HEK293T (cell line): ENCODE measurements around the gene SLC4A8.

ENCODE experiments used
- ELF4 ChIP-seq: fragments of 450-650 bp; IDR thresholded peaks from 2 replicates; pipeline ENCODE4 v1.6.1; 2017; ENCODE audit warnings: antibody characterized with exemption
- FOXA1 ChIP-seq: fragments of 450-650 bp; IDR thresholded peaks from 2 replicates; pipeline ENCODE4 v1.6.1; 2016; ENCODE audit warnings: mild to moderate bottlenecking
- FOXK2 ChIP-seq: fragments of 450-650 bp; IDR thresholded peaks from 2 replicates; pipeline ENCODE4 v1.6.1; 2016; ENCODE audit warnings: mild to moderate bottlenecking
- HDGF ChIP-seq: fragments of 450-650 bp; IDR thresholded peaks from 2 replicates; pipeline ENCODE4 v1.6.1; 2017; ENCODE audit warnings: antibody characterized with exemption, borderline replicate concordance
- LEF1 ChIP-seq: fragments of 450-650 bp; IDR thresholded peaks from 2 replicates; pipeline ENCODE4 v1.6.1; 2017; ENCODE audit warnings: mild to moderate bottlenecking, borderline replicate concordance
- SP1 ChIP-seq: fragments of 450-650 bp; IDR thresholded peaks from 2 replicates; pipeline ENCODE4 v1.6.1; 2017
- SUZ12 ChIP-seq: fragments of 450-650 bp; IDR thresholded peaks from 2 replicates; pipeline ENCODE4 v1.6.1; 2016; ENCODE audit warnings: mild to moderate bottlenecking
- TARDBP ChIP-seq: fragments of 450-650 bp; IDR thresholded peaks from 2 replicates; pipeline ENCODE4 v1.6.1; 2016
- ZNF384 ChIP-seq: fragments of 450-650 bp; IDR thresholded peaks from 2 replicates; pipeline ENCODE4 v1.6.1; 2016

- TF ChIP-seq FOXK2 (no peak), LEF1 (no peak), ELF4 (no peak), SUZ12 (no peak), HDGF (no peak), ZNF384 (no peak), TARDBP (no peak), SP1 (no peak), FOXA1 (no peak)
These were observed 5.7 kb downstream of the SLC4A8 start for GRCh38 chr12:51430196-51430895.
